NCI-H128 (cell line): ENCODE data around the gene CTDP1.
"Not testable (repeated sequence)": the region's sequence is repeated elsewhere in the genome, so short reads cannot be mapped to it uniquely, and the experiment has no call there.

Experiments
- DNase-seq: peaks from one replicate; lab custom pipeline; 2025; ENCODE audit not compliant: unreplicated experiment; lab: John Stamatoyannopoulos, UW

CTDP1 gene

GRCh38 chr18:79739440-79739778 is 59.8 kb downstream of the CTDP1 start:
- no peak for DNase-seq

- not testable (repeated sequence) for DNase-seq
Observed at GRCh38 chr18:79740047-79740446, 60.4 kb downstream of the CTDP1 start.

GRCh38 chr18:79740521-79741361 is 61.1 kb downstream of the CTDP1 start:
- DNase-seq: no peak

- DNase-seq: no peak
Observed at GRCh38 chr18:79741362-79741700, 61.7 kb downstream of the CTDP1 start.

- no peak for DNase-seq
Observed at GRCh38 chr18:79742076-79742475, 62.5 kb downstream of the CTDP1 start.

- no peak for DNase-seq
Observed at GRCh38 chr18:79744625-79745024, 65.0 kb downstream of the CTDP1 start.

- DNase-seq: no peak
Observed at GRCh38 chr18:79746730-79747129, 67.1 kb downstream of the CTDP1 start.

GRCh38 chr18:79747156-79747845 is 67.7 kb downstream of the CTDP1 start:
- DNase-seq: no peak

GRCh38 chr18:79748321-79749180 is 68.9 kb downstream of the CTDP1 start:
- peak; percentile 66 for DNase-seq

GRCh38 chr18:79749251-79750191 is 69.9 kb downstream of the CTDP1 start:
- DNase-seq: peak; percentile 51

GRCh38 chr18:79750980-79751571 is 71.5 kb downstream of the CTDP1 start:
- DNase-seq: no peak

- DNase-seq: not testable (repeated sequence)
Observed at GRCh38 chr18:79751918-79752578, 72.4 kb downstream of the CTDP1 start.

GRCh38 chr18:79752946-79753345 is 73.3 kb downstream of the CTDP1 start:
- not testable (repeated sequence) for DNase-seq

GRCh38 chr18:79753391-79753851 is 73.8 kb downstream of the CTDP1 start:
- DNase-seq: no peak

GRCh38 chr18:79754022-79754761 is 74.6 kb downstream of the CTDP1 start:
- DNase-seq: no peak

- no peak for DNase-seq
Observed at GRCh38 chr18:79754831-79755351, 75.3 kb downstream of the CTDP1 start.

- DNase-seq: no peak
Observed at GRCh38 chr18:79755496-79756142, 76.0 kb downstream of the CTDP1 start.

- DNase-seq: no peak
Observed at GRCh38 chr18:79756143-79756500, 76.5 kb downstream of the CTDP1 start.
